HG02970 (cell line): ENCODE results near the gene ING1.
"Not testable (repeated sequence)": the region's sequence is repeated elsewhere in the genome, so short reads cannot be mapped to it uniquely, and the experiment has no call there.

Experiments
- ATAC-seq: cut with Tn5 transposase; IDR thresholded peaks from one replicate; pipeline ENCODE4 v1.9.1; 2021; ENCODE audit warnings: mild to moderate bottlenecking, moderate library complexity, moderate number of reproducible peaks; ENCODE audit not compliant: unreplicated experiment, low FRiP score

The ING1 gene

DNA sequence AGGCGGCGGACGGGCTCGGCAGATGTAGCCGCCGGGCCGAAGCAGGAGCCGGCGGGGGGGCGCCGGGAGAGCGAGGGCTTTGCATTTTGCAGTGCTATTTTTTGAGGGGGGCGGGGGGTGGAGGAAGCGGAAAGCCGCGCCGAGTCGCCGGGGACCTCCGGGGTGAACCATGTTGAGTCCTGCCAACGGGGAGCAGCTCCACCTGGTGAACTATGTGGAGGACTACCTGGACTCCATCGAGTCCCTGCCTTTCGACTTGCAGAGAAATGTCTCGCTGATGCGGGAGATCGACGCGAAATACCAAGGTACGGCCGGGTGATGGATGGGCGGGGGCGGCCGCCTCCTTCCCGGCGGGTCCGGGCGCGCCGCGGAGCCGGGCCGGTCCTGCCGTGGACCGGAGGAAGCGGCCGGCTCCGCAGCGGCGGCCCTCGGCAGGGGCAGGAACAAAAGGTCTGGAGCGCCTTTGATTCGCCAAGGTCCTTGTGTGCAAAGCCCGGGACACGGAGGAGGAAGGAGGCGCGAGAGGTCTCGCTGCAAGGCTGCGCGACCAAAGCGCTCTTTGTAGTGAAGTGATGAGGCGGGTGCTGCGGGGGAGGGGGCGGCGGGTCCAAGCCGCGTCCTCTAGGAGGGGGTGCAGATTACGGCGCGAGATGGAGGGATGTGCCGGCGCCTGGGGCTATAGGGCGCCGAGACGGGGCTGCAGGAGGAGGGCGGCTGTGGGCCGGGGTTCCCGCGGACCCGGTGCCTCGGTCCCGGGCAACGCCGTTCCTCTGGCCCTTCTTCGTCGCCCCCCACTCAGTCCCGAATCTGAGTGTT lies 689 bp downstream of the ING1 start:
- ATAC-seq: no peak

DNA sequence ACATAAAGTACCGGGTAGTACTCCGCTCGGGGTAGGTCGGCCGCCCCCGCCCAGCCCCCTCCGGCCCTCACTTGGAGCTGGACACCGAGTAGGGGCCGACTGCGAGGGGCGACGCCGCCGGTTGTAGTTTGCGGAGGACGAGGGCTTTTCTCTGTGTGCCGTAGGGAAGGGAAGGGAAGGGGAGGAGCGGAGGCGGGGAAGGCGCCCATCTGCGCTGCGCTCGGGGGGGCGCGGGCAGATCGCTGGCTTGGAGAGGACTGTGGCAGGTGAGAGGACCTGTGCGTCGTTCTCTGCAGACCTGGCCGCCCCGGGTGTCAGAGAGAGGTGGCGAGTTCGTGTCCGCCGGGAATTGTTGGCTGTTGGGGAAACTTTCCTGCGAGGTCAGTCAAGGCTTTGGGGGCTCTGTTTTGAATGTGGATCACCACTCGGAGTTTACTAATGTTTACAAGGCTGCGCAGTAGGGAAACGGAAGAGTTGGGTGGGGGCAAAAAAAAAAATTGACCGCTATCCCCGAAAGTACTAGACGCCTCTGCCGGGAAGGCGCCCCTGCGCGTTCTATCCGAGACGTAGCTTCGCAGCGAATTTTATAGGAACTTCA lies 1.4 kb downstream of the ING1 start:
- ATAC-seq: peak; percentile 0

DNA sequence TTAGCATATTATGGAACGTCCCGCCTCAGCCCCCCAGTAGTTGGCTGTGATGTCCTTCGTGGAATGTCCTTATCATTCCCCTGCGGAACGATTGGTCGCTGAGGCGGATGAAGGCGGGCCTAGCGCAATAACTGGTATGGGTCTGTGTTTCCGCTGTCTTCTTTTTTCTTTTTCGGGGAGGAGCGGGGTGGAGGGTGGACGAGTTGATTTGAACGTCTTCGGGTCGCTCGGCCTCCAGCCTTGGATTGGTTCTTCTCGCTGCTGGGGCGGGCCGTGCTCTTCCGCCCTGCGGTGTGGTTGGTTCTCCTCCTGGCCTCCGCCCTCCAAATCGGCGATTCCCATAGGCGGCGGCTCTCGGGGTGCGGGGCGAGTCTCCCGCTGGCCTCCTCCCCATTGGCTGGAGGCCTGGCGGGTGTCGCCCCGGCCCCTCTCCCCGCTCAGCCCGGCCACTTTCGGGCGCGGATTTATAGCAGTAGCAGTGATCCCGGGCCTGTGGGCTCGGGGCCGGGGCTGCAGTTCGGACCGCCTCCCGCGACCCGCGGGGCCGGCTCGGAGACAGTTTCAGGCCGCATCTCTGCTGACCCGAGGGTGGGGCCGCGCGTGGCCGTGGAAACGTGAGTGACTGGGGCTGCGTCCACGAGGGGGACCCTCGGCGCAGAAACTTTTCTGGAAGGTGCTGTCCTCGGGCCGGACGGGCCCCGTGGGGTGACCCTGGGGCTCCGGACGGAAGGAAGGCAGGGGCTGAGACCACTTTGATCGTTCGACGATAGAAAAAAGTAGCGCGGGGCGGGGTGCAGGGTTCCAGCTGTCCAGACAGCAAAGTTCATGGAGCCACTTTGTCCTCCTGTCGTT lies 2.1 kb downstream of the ING1 start:
- peak; percentile 47 for ATAC-seq

DNA sequence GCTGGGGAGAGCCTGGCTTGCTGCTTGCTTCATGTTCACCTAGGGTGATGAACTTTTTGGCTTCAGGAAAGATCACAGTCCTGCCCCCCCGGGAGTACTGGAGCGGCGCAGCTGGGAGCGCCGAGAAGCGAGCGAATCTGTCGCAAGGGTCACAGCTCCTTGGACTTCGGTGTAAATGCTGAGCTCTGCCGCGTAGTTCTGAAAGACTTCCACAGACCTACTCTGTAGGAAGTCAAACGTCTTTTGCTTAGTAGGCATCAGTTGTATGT lies 2.7 kb downstream of the ING1 start:
- ATAC-seq: no peak

DNA sequence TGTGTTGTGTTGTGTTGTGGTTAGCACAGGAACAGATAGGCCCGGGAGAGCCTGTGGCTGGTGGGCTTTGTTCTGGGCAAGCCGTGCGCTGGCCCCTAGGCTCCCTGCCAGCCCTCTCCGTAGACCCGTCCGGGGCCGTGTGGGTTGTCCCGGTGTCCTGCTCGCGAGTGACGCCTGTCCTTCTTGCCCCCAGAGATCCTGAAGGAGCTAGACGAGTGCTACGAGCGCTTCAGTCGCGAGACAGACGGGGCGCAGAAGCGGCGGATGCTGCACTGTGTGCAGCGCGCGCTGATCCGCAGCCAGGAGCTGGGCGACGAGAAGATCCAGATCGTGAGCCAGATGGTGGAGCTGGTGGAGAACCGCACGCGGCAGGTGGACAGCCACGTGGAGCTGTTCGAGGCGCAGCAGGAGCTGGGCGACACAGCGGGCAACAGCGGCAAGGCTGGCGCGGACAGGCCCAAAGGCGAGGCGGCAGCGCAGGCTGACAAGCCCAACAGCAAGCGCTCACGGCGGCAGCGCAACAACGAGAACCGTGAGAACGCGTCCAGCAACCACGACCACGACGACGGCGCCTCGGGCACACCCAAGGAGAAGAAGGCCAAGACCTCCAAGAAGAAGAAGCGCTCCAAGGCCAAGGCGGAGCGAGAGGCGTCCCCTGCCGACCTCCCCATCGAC lies 5.7 kb downstream of the ING1 start:
- ATAC-seq: no peak

DNA sequence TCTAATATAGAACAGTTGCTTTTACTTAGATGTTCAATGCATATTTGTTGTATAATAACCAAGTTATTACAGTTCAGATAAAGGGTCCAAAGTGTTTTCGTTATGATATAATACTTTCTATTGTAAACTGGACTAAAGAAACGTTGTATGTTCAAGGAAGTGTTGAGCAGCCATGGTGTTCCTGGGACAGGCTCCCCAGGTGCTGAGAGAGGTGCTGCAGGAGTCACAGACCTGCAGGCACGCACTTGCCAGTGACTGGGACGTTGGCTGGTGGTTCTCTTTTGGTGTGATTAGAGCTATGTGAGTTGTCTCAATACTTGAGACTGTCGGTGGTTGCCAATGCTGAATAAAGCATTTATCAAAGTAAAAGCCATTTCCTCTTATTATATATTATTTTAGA lies 9.5 kb downstream of the ING1 start:
- no peak for ATAC-seq

DNA sequence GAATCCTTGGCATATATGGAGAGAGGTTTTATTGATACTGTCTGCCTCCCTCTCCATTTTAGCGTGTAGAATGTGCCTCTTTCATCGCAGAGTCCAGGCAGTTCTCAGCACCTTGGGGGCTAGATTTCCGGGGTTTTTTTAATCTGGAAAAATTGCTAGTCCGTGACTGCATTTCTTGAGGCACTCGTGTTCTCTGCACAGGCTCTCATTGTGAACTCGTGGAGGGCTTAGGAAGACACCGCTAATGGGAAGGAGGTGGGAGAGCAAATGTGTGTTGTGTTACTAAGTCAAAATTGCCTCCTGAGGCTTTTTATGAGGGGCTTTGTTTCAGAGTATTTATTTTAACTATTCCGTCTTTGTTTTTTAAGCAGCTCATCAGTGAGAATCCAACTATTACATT lies 10.1 kb downstream of the ING1 start:
- ATAC-seq: no peak

DNA sequence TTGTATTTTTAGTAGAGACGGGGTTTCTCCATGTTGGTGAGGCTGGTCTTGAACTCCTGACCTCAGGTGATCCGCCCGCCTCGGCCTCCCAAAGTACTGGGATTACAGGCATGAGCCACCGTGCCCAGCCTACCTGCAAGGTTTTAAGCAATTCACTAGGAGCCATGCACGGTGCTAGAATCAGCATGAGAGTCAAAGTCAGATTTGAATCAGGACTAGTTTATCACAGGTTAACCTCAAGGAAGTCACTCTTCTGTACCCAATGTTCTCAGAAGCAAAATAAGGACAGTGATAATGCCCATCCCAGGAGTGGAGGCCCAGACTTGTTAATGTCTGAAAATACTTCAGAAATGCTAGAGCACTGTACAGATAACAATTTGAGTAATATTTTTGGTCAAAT lies 12.7 kb downstream of the ING1 start:
- ATAC-seq: not testable (repeated sequence)

DNA sequence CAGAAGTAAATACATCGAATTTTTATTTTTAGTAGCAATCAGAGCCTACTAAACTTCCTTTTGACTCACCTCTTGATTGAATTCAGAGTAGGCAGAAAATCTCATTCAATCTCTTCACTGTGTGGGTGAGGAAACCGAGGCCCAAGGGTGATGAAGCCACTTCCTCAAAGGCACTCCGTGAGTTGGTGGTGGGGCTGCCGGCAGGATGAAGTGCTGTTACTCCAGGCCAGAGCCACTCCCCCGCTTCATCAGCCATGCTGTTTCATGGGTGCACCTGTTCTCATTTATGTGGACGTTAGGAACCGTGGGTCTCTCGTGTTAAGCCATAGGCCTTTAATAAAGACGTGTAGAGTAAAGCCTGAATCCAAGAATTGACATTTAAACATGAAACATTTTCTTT lies 13.2 kb downstream of the ING1 start:
- no peak for ATAC-seq

DNA sequence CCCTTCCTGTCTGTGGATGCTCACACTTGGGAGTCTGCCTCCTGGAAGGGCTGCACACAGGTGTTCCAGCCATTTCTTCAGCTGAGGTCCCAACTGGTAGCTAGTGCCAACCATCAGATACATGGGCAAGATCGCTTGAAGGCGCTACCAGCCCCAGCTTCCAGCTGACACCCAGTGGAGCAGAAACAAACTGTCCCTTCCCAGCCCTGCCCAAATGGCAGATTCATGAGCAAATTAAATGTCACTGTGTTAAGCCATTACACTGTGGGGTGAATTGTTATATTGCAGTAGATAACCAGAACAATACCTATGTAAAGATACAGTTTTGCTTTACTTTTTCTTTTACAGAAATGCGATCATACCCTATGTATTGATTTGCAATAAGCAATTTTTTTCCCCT lies 17.6 kb downstream of the ING1 start:
- no peak for ATAC-seq

DNA sequence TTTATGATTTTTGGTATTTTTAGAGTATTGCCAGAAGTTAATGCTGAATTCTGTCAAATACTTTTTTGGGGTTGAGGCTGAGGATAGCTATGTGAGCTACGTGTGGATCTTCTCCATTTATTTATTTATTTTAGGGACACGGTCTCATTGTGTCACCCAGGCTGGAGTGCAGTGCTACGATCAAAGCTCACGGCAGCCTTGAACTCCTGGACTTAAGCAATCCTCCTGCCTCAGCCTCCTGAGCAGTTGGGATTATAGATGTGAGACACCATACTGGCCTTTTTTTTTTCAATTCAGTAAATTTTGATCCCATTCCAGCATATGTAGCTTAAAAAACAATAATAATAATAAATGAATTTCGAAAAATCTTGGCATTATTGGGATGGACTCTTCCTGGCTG lies 21.1 kb downstream of the ING1 start:
- ATAC-seq: no peak

DNA sequence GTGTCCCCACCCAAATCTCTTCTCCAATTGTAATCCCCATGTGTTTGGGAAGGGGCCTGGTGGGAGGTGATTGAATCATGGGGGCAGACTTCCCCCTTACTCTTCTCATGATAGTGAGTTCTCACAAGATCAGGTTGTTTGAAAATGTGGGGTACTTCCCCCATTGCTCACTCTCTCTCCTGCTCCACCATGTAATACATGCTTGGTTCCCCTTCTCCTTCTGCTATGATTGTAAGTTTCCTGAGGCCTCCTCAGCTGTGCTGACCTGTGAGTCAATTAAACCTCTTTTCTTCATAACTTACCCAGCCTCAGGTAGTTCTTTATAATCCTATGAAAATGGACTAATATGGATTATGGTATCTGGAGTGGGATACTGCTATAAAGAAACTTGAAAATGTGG lies 24.1 kb downstream of the ING1 start:
- no peak for ATAC-seq

DNA sequence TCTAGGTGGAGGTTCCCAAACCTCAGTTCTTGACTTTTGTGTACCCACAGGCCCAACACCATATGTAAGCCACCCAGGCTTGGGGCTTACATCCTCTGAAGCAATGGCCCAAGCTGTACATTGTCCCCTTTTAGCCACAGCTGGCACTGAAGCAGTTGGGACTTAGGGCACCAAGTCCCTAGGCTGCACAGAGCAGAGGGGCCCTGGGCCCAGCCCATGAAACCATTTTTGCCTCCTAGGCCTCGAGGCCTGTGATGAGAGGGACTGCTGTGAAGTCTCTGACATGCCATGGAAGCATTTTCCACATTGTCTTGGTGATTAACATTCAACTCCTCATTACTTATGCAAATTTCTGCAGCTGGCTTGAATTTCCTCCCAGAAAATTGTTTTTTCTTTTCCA lies 30.2 kb downstream of the ING1 start:
- no peak for ATAC-seq

DNA sequence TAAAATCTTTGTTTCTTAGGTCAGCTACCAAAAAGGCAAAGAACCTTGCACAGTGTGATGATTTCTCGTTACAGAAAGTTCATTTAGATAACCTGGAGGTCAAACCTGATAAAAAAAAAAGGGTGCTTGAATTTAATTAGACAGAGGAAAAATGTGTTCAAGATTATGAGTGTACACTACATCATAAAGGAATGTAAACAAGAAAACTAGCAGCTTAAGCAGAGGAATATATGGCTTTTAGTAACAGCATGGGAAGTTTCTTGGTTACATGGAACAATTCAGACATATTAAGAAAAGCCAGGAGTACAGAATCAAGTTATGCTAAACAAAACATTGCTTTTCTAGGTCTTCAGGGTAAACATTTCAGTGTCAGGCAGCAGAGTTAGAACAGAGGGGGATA lies 32.9 kb downstream of the ING1 start:
- no peak for ATAC-seq

DNA sequence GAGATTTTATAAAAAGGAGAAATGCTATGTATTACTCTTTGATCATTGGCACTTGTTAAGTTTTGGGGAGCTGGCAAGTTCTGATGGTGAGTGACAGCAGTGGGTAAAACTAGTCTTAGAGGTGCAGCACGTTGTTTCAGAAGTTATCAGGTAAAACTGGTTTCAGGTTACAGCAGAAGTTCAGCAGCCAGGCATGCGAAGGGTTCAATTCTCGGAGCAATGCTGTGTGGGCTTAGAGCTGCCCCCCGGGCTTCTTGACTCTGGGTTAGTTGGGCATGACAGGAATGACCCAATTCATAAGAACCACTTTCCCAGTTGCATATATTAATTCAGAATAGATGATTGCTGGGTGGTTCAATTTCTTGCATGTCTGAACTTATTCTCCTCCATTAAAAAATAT lies 34.8 kb downstream of the ING1 start:
- ATAC-seq: no peak

DNA sequence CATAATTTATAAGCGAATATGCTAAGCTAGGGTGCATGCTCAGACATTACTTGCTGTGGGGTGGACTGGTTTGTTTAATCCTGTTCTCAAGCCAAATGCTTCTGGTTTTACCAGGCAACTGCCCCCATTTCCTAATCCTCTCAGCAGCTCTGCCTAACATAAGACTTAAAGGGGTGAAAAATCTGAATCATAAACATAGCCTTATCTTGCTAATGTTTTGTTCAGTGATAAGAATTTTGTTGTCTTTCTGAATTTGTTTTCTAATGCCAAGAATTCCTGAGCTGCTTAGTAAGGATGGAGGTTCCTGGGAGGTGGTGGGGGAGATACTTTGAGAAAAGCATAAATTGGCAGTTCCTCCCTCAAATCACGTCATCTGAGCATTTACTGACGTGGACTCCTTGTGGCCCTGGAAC lies 42.7 kb downstream of the ING1 start:
- ATAC-seq: no peak

DNA sequence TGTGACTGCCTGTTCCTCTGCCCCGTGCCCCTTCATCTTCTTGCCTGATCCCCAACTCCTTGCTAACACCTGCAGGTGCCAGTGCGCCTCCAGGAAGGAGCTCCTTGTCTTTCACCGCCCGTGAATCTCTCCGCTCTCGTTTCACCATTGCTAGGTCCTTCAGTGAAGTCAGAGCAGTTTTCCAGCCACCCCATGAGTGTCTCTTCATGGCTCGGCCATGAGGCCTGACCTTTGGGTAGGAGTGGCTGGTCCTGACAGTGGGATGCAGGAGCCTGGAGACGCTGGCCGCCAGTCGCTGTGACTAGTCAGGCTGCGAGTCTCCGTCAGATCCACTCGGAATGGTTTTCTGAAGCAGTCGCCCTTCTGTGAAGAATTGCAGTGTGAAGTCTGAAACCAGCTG lies 43.8 kb downstream of the ING1 start:
- ATAC-seq: no peak

DNA sequence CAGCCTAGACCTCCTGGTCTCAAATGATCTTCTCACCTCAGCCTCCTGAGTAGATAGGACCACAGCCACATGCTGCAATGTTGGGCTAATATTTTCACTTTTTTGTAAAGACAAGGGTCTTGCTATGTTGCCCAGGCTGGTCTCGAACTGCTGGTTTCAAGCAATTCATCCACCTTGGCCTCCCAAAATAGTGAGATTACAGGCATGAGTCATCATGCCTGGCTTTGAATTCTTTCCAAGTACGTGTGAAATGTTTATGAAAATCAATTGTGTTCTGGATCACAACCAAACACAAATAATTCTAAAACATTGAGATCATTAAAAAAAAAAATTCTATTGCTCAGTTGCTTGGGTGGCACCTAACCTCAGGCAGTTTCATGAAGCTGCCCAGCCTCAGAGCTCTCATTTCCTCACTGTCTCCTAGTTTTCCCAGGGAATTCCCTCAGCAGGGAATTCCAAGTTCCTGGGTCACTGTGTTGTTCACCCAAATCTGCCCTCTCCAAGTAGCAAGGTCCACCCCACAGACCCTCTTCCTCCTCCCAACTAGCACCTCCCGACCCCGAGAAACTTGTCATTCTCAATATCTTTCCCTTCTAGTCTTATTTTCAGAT lies 44.8 kb downstream of the ING1 start:
- ATAC-seq: no peak

DNA sequence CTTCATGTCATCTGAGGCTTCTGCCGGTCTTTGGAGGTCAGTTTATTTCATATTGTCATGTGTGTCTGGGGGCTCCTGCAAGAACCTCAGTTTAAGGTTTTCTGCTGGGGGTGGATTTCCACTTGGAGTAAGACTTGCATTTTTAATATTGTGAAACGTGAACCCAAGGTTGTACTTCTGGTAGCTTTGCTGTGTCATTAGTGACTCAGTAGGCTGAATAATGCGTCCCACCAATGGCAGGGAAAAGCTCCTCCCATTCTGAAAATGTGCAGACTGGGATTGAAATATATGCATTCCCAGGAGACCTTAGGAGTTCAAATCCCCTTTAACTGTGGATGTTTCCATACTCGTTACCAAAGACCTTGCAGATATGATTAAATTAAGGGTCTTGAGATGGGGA lies 46.2 kb downstream of the ING1 start:
- no peak for ATAC-seq

DNA sequence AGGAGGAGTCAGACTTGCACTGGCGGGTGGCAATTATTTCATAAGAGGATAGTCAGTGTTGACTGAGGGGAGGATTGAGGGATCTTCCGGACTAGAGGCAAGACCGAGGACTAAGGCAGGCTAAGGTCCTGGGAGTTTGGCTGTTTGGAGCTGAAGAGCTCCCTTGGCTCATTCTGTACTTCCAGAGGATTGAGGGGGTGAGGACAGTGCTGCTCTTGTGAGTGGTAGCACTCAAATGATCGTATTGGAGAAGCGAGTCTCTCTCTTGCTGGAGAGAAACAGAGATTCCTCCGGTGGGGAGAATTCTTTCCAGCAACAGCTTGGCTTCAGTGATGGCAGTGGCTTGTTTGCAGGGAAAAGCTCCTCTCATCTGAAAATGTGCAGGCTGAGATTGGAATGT lies 47.1 kb downstream of the ING1 start:
- ATAC-seq: no peak
